GM04503 (cell line): Measurements from ENCODE around the gene PPCDC.

ENCODE experiments used
- DNase-seq: peaks from one replicate; pipeline ENCODE4 v3.0.0-alpha.2; 2012; ENCODE audit warnings: low read depth

PPCDC gene

GRCh38 chr15:75044258-75044878 lies 21.0 kb downstream of the PPCDC start:
- no peak for DNase-seq

- DNase-seq = no peak
Observed at GRCh38 chr15:75045332-75046015, 22.1 kb downstream of the PPCDC start.

- no peak for DNase-seq
Observed at GRCh38 chr15:75048394-75048793, 25.0 kb downstream of the PPCDC start.

GRCh38 chr15:75049392-75049791 lies 26.0 kb downstream of the PPCDC start:
- DNase-seq = no peak

- no peak for DNase-seq
Observed at GRCh38 chr15:75050283-75050682, 26.9 kb downstream of the PPCDC start.

- no peak for DNase-seq
Observed at GRCh38 chr15:75051191-75051608, 27.8 kb downstream of the PPCDC start.

GRCh38 chr15:75051711-75052110 lies 28.3 kb downstream of the PPCDC start:
- no peak for DNase-seq

- no peak for DNase-seq
Observed at GRCh38 chr15:75052972-75053747, 29.8 kb downstream of the PPCDC start.

- no peak for DNase-seq
Observed at GRCh38 chr15:75053748-75054125, 30.3 kb downstream of the PPCDC start.

GRCh38 chr15:75054172-75054897 lies 30.9 kb downstream of the PPCDC start:
- no peak for DNase-seq

GRCh38 chr15:75056036-75056435 lies 32.6 kb downstream of the PPCDC start:
- DNase-seq = no peak

GRCh38 chr15:75058127-75058905 lies 34.9 kb downstream of the PPCDC start:
- no peak for DNase-seq

GRCh38 chr15:75059607-75060006 lies 36.2 kb downstream of the PPCDC start:
- DNase-seq = no peak

GRCh38 chr15:75061272-75061671 lies 37.9 kb downstream of the PPCDC start:
- DNase-seq = no peak

GRCh38 chr15:75062706-75063105 lies 39.3 kb downstream of the PPCDC start:
- no peak for DNase-seq

- DNase-seq = no peak
Observed at GRCh38 chr15:75063338-75063737, 39.9 kb downstream of the PPCDC start.

- no peak for DNase-seq
Observed at GRCh38 chr15:75063889-75064288, 40.5 kb downstream of the PPCDC start.

- DNase-seq = no peak
Observed at GRCh38 chr15:75064846-75065245, 41.5 kb downstream of the PPCDC start.

- no peak for DNase-seq
Observed at GRCh38 chr15:75065467-75065850, 42.1 kb downstream of the PPCDC start.

GRCh38 chr15:75065851-75066509 lies 42.6 kb downstream of the PPCDC start:
- no peak for DNase-seq

- no peak for DNase-seq
Observed at GRCh38 chr15:75067123-75067830, 43.9 kb downstream of the PPCDC start.
